ENCODE data around the gene DNAH17. TPM values are rescaled to one million over a fixed set of nuclear protein-coding genes. Genes with fewer than 3 reads are reported as not detected.

DNAH17 gene
- total RNA-seq, 2 donors from 2014 or later, result not detected

GRCh38 chr17:78423961-78424675, 153.1 kb downstream of the DNAH17 start:
- ATAC-seq (no peak), DNase-seq (no peak)
- no peaks in the 10 kb centered on the region for H3K27me3 ChIP-seq
- H3K27ac ChIP-seq, result no peak overlapping the region
- WGBS, 2 donors, result 83 to 96% methylated on average over 10 to 18 of the region's 18 CpGs
- intact Hi-C loops (cut with DNase I), result loop anchor here (5.0 to 10.0 kb wide), 3 partner anchors 57 to 309 kb away; no protein-coding TSS in a partner anchor
- no peaks in the 10 kb centered on the region for H3K9me3 ChIP-seq
- H3K4me3 ChIP-seq, result no peak overlapping the region
- no peak for TF ChIP-seq POLR2A (IDR thresholded peaks at IDR 0.05)
- TF ChIP-seq CTCF (IDR thresholded peaks at IDR 0.05), result no peak
- peaks cover 0 to 8% of the 10 kb centered on the region in 2 donors for H3K36me3 ChIP-seq (replicated peaks in 1 of 2; ENCODE audit: insufficient read depth in 1 of 2, low read depth in 2 of 2)
- no peaks in the 10 kb centered on the region for H3K4me1 ChIP-seq

DNA sequence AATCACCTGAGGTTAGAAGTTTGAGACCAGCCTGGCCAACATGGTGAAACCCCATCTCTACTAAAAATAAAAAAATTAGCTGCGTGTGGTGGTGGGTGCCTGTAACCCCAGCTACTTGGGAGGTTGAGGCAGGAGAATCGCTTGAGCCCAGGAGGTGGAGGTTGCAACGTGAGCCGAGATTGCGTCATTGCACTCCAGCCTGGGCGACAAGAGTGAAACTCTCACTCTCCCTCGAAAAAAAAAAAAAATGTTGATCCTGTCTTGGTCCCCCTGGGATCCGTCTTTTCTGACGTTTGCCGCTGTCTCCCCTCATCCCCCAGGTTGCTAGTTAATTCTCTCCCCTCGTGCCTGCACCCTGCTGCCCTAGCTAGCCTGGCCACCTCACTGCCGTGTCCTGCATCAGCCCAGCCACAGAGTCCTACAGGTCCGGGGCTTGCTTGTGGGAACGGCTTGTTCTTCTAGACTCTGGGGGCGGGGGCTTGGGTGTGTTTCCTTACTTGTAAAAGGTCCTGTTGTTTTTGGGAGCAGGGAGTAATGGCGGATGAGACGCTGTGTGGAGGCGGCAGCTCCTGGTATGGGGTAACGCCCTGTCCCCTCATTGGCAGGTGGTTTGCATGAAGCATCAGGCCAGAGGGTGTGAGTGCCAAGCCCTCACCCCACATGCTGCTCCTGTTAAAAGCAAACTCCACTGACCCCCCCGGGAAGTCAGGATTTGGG, 154.2 kb downstream of the DNAH17 start:
- H3K27me3 ChIP-seq, result no peaks in the 10 kb centered on the region
- H3K9me3 ChIP-seq, result no peaks in the 10 kb centered on the region
- intact Hi-C loops (cut with DNase I), result loop anchor here (5.0 to 10.0 kb wide), 3 partner anchors 56 to 308 kb away; no protein-coding TSS in a partner anchor
- WGBS, 2 donors, result 85 to 86% methylated on average over 20 of the region's 20 CpGs
- H3K4me3 ChIP-seq, result no peak overlapping the region
- H3K27ac ChIP-seq, result no peak overlapping the region
- ATAC-seq, result no peak
- no peak for TF ChIP-seq POLR2A (IDR thresholded peaks at IDR 0.05)
- no peak for TF ChIP-seq CTCF (IDR thresholded peaks at IDR 0.05)
- H3K36me3 ChIP-seq (replicated peaks in 1 of 2; ENCODE audit: insufficient read depth in 1 of 2, low read depth in 2 of 2), result peaks cover 0 to 8% of the 10 kb centered on the region in 2 donors
- H3K4me1 ChIP-seq, result no peaks in the 10 kb centered on the region
- DNase-seq, result no peak

DNA sequence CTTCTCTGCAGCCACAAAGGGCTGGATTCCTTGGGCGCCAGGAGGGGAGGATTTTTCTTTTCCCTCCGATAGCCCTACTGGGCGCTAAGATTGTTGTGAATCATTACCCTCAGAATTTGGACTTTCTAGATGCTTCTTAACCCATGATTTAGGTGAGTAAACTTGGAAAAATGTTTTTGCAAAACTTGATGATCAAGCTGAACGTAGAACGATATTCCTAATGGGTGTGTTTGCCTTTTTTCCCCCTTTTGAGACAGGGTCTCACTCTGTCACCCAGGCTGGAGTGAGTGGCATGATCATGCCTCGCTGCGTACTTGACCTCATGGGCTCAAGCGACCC, 155.0 kb downstream of the DNAH17 start:
- Histone ChIP-seq H3K4me1 (no peaks in the 10 kb centered on the region), H3K27me3 (no peaks in the 10 kb centered on the region), H3K9me3 (no peaks in the 10 kb centered on the region), H3K4me3 (no peak overlapping the region), H3K27ac (no peak overlapping the region), H3K36me3 (replicated peaks in 1 of 2; ENCODE audit: insufficient read depth in 1 of 2, low read depth in 2 of 2) (peaks cover 0 to 8% of the 10 kb centered on the region in 2 donors)
- no peak for DNase-seq
- intact Hi-C loops (cut with DNase I), result loop anchor here (5.0 to 10.0 kb wide), 3 partner anchors 55 to 307 kb away; no protein-coding TSS in a partner anchor
- 63 to 70% methylated on average over 8 of the region's 8 CpGs for WGBS, 2 donors
- ATAC-seq, result no peak
- TF ChIP-seq POLR2A (IDR thresholded peaks at IDR 0.05) (no peak), CTCF (IDR thresholded peaks at IDR 0.05) (no peak)

DNA sequence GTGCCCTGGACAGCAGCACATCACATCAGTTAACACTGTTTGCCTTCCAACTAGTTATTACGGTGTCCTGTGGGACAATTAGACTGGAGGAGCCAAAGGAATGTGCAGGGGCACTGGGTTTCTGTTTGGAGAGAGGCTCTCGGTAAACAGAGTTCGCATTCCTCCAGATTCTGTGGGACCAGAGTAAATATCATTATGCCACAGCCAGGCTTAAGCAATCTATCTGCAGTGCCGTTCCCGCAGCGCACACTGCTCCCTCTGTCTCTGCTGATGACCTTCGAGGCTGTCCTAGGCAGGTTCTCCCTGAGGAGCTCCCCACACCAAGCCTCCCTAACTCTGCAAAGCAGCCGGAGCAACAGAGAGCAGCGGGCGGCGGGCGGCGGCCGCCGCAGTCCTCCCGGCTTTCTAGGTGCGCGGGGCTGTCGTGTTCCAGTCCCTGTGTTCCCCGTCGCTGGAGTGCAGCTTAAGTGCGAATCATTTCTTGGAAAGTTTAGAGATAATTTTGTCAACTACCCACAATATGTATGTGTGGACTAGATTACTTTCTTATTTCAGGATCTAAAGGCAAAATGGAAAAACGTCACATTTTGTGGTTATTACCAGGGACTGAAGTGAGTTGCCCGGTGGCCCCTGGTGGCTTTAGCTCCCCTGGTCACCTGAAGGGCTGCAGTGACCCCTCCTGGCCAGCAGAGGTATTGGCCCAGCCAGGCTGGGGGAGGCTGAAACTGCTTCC, 155.5 kb downstream of the DNAH17 start:
- intact Hi-C loops (cut with DNase I), result loop anchor here (5.0 to 10.0 kb wide), 3 partner anchors 54 to 307 kb away; no protein-coding TSS in a partner anchor
- Histone ChIP-seq H3K36me3 (replicated peaks in 1 of 2; ENCODE audit: insufficient read depth in 1 of 2, low read depth in 2 of 2) (peaks cover 0 to 3% of the 10 kb centered on the region in 2 donors), H3K4me3 (no peak overlapping the region), H3K9me3 (no peaks in the 10 kb centered on the region), H3K4me1 (no peaks in the 10 kb centered on the region), H3K27ac (no peak overlapping the region), H3K27me3 (no peaks in the 10 kb centered on the region)
- 67 to 68% methylated on average over 20 to 23 of the region's 24 CpGs for WGBS, 2 donors
- ATAC-seq (peak; percentile 84), DNase-seq (peak; percentile 75 to 81 (median 79))
- TF ChIP-seq CTCF (IDR thresholded peaks at IDR 0.05), result peak; percentile 91 to 99 (median 96)
- no peak for TF ChIP-seq POLR2A (IDR thresholded peaks at IDR 0.05)
